ENCODE results near the gene WLS.

- TF ChIP-seq CTCF (IDR thresholded peaks at IDR 0.05) = no peak
- TF ChIP-seq POLR2A (IDR thresholded peaks at IDR 0.05) = no peak
These were observed 146.6 kb downstream of the WLS start for GRCh38 chr1:68085752-68086151.
